Effector memory CD4-positive, alpha-beta T cell (primary cell): Measurements from ENCODE around the gene ZNF511.
A peak's percentile ranks its signal among the peaks of the same experiment; 100 is the strongest.

ENCODE experiments used
- DNase-seq, 3 donors: peaks; one replicate each; pipeline ENCODE4 v3.0.0-alpha.2; 2020
- H3K27ac ChIP-seq: 2 replicates; pipeline ENCODE4 v1.7.0; 2013; ENCODE audit warnings: mild to moderate bottlenecking, low read length, moderate library complexity; ENCODE audit not compliant: insufficient read depth, poor library complexity, severe bottlenecking
- H3K27me3 ChIP-seq: replicated peaks from 2 replicates; pipeline ENCODE4 v1.7.0; 2013; ENCODE audit warnings: mild to moderate bottlenecking, low read length; ENCODE audit not compliant: insufficient read depth, control insufficient read depth, poor library complexity, severe bottlenecking
- H3K36me3 ChIP-seq: 2 replicates; pipeline ENCODE4 v1.7.0; 2013; ENCODE audit warnings: mild to moderate bottlenecking, low read length, moderate library complexity; ENCODE audit not compliant: control insufficient read depth, insufficient read depth
- H3K4me1 ChIP-seq: 2 replicates; pipeline ENCODE4 v1.7.0; 2013; ENCODE audit warnings: low read length, mild to moderate bottlenecking; ENCODE audit not compliant: control insufficient read depth, insufficient read depth, poor library complexity, severe bottlenecking
- H3K4me3 ChIP-seq: 2 replicates; pipeline ENCODE4 v1.7.0; 2013; ENCODE audit warnings: low read length, low read depth, mild to moderate bottlenecking; ENCODE audit not compliant: insufficient read depth, poor library complexity, severe bottlenecking
- H3K9me3 ChIP-seq: 2 replicates; pipeline ENCODE4 v1.7.0; 2013; ENCODE audit warnings: mild to moderate bottlenecking, low read length, moderate library complexity; ENCODE audit not compliant: control insufficient read depth

Gene ZNF511

DNA sequence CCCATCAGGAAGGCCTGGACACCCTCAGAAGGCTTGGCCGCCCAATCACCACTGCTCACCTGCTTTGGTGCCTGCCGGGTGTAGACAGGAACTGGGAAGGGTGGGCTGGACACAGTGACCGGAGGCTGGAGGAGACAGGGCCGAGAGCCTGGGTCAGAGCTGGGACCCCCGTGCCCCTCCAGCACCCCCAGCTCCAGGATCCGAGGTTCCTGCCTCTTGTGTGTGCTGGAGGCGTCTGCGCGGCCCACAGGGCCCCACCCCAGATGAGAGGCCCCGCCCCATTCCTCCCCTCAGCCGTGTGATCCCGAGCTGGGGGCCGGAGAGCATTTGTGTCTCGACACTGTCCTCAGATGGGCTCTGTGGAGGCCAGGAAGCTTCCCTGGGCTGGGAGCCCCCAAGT, 41.4 kb upstream of the ZNF511 start:
- H3K27ac ChIP-seq: peak overlapping the region; percentile 11
- no peaks in the 10 kb centered on the region for H3K27me3 ChIP-seq
- H3K9me3 ChIP-seq: no peaks in the 10 kb centered on the region
- peaks cover 27% of the 10 kb centered on the region for H3K4me1 ChIP-seq
- DNase-seq: no peak
- H3K36me3 ChIP-seq: peaks cover 67% of the 10 kb centered on the region
- no peak overlapping the region for H3K4me3 ChIP-seq

DNA sequence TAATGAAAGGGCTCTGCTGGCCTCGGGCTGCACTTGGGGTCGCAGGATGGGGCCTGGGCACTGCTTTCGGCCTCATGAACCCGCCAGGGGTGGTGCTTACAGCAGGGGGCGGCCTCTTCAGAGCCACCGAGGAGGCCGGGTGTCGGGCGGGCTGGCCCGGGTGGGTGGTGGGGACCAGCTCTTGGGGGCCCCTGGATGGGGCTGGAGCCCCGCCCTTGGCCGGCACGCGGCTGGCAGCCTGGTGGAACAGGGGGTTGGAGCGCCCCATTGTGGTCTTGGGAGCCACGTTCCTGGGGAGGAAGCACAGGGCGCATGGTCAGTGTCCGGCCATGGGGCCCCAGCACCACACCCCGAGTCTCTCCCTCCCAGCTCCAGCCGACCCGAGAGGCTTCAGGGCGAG, 40.9 kb upstream of the ZNF511 start:
- H3K9me3 ChIP-seq: no peaks in the 10 kb centered on the region
- H3K4me3 ChIP-seq: no peak overlapping the region
- no peak overlapping the region for H3K27ac ChIP-seq
- H3K27me3 ChIP-seq: no peaks in the 10 kb centered on the region
- DNase-seq: no peak
- peaks cover 68% of the 10 kb centered on the region for H3K36me3 ChIP-seq
- H3K4me1 ChIP-seq: peaks cover 21% of the 10 kb centered on the region

DNA sequence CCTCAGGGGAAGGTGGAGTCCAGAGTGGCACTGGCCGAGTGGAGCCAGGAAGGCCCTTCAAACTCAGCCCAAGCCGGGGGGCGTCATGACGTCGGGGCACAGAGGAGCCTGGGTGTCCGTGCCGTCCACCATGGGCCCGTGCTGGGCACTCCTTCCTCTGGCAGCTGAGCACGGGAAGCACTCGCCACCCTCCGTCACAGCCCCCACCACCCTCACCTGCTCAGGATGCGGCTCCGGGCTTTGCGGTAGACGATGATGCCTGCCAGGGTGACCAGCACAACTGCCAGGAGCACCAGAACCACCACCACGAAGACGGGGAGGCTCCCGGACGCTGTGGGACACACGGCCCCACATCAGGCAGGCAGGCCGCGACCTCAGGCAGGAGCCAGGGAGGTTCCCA, 40.2 kb upstream of the ZNF511 start:
- H3K9me3 ChIP-seq: no peaks in the 10 kb centered on the region
- H3K27me3 ChIP-seq: no peaks in the 10 kb centered on the region
- no peak overlapping the region for H3K4me3 ChIP-seq
- DNase-seq: no peak
- peaks cover 69% of the 10 kb centered on the region for H3K36me3 ChIP-seq
- no peak overlapping the region for H3K27ac ChIP-seq
- peaks cover 16% of the 10 kb centered on the region for H3K4me1 ChIP-seq

DNA sequence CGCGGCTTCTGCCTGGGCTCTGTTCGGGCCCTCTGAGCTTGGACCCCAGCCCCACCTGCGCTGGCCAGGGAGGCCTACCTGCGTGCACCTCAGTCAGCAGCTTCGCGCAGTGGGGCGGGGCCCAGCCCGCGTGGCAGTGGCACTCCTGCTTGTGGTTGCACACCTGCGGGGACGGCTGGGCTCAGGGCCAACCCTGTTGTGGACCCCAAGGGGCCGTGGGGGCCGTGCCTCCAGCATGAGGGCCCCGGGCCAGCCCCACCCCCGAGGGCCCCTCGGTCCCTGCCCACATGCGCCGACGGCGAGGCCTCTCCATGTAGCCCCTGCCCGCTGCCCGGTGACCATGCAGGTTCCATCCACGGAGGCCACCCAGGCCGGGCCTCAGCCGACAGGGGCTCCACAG, 39.3 kb upstream of the ZNF511 start:
- Histone ChIP-seq H3K4me1 (peaks cover 14% of the 10 kb centered on the region), H3K4me3 (no peak overlapping the region), H3K27ac (no peak overlapping the region), H3K27me3 (no peaks in the 10 kb centered on the region), H3K36me3 (peaks cover 74% of the 10 kb centered on the region), H3K9me3 (no peaks in the 10 kb centered on the region)
- no peak for DNase-seq

DNA sequence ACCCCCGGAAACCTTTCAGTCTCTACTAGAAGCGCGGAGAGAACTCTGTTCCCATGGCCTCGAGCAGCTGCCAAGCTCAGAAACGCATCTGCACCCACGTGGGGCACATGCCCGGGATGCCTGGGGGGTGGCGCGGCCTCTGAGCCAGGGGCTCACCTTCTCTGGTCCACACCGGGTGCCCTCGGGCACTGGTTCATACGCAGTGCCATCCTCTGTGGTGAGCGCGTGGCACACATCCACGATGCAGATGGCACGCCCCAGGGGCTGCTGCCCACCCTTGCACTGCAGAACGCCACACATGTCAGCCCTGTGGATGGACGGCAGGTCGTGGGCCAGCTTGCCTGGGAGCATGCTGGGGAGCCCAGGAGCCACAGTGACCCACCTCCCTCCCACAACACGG, 38.5 kb upstream of the ZNF511 start:
- H3K9me3 ChIP-seq: no peaks in the 10 kb centered on the region
- peaks cover 17% of the 10 kb centered on the region for H3K4me1 ChIP-seq
- H3K4me3 ChIP-seq: no peak overlapping the region
- no peak for DNase-seq
- H3K36me3 ChIP-seq: peaks cover 74% of the 10 kb centered on the region
- H3K27me3 ChIP-seq: no peaks in the 10 kb centered on the region
- H3K27ac ChIP-seq: no peak overlapping the region

DNA sequence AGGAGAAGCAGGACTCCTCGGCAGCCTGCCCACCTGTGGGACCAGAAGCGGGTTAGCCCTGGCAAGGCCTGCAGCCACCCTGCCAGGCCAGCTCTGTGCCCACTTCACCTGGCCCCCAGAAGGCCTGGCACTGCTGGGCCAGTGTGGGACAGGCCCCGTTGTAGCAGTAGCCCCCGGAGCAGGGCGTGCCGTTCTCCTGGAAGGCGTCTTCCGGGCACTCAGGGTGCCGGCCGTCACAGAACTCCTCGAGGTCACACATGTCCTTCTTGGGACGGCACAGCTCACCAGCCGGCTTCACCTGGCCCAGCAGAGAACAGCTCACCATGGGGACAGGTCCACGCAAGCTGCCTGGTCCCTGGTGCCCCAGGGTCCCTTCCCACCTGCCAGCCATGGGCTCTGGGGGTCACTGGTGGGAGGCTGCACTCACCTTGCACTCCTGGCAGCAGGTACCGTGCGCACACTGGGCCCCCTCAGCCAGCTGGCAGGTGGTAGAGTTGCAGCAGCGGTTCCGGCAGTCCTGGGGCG, 37.9 kb upstream of the ZNF511 start:
- H3K4me1 ChIP-seq: peaks cover 19% of the 10 kb centered on the region
- H3K27me3 ChIP-seq: no peaks in the 10 kb centered on the region
- H3K9me3 ChIP-seq: no peaks in the 10 kb centered on the region
- peaks cover 74% of the 10 kb centered on the region for H3K36me3 ChIP-seq
- H3K27ac ChIP-seq: no peak overlapping the region
- no peak overlapping the region for H3K4me3 ChIP-seq
- no peak for DNase-seq

DNA sequence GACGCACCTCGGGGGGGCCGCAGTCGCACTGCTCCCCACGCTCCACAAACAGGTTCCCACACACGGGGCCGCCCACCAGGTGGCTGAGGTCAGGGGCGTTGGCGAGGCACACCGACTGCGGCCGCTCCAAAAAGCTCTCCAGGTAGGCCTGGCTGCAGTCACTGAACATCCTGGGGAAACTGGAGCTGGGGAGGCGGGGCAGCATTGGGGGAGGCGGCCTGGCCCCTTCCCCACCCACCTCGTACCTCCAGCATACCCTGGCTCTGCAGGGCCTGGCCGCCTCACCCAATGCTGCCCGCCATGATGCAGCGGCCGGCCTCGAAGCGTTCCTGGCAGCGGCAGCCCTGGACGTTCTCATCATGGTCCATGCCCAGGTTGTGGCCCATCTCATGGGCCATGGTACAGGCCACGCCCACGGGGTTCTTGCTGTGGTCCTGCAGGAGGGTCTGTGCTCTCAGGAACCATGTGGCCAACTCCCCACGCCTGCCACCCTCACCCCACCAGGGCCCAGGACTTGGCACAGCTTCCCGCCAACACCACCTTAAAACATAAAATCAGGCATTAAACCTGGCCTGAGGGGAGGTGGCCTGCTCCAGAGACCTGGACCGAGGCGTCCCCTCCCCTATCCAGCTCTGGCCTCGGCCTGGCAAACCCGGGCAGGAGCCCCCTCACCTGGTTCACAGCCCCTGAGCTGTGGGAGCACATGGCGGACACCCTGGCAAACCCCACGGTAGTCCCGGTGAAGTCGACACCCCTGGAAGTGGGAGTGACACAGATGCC, 37.0 kb upstream of the ZNF511 start:
- Histone ChIP-seq H3K4me1 (peaks cover 24% of the 10 kb centered on the region), H3K27ac (no peak overlapping the region), H3K36me3 (peaks cover 71% of the 10 kb centered on the region), H3K4me3 (no peak overlapping the region), H3K27me3 (no peaks in the 10 kb centered on the region), H3K9me3 (no peaks in the 10 kb centered on the region)
- DNase-seq: no peak

DNA sequence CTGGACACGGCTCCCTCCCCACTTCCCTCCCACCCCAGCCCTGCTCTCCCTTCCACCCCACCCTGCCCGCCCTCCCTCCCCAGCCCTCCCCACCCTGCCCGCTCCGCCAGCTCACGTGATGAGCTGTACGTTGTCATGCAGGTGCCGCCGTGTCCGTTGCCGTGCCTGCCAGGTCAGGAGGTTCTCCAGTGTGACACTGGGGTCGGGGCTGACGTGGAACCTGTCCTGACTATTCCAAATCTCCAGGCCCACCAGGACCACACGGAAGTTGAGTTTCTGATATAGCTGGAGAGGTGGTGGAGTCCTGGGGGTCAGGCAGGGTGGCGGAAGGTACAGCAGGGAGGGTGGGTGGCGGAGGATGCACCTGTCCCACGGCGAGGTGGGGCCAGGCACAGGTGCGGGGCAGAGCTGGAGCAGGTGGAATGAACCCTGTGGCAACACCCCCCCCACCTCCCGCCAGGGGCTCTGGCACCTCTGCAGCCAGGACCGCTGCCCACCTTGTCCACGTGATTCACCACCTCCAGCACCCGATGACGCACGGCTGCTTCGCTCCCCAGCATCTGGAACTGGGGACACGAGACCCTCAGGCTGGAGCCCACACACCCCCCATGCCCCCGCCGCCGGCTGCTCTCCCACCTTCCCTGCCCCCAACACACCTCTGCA, 36.3 kb upstream of the ZNF511 start:
- H3K4me1 ChIP-seq: peaks cover 32% of the 10 kb centered on the region
- no peak overlapping the region for H3K27ac ChIP-seq
- H3K36me3 ChIP-seq: peaks cover 64% of the 10 kb centered on the region
- no peak overlapping the region for H3K4me3 ChIP-seq
- no peak for DNase-seq
- H3K9me3 ChIP-seq: no peaks in the 10 kb centered on the region
- no peaks in the 10 kb centered on the region for H3K27me3 ChIP-seq

DNA sequence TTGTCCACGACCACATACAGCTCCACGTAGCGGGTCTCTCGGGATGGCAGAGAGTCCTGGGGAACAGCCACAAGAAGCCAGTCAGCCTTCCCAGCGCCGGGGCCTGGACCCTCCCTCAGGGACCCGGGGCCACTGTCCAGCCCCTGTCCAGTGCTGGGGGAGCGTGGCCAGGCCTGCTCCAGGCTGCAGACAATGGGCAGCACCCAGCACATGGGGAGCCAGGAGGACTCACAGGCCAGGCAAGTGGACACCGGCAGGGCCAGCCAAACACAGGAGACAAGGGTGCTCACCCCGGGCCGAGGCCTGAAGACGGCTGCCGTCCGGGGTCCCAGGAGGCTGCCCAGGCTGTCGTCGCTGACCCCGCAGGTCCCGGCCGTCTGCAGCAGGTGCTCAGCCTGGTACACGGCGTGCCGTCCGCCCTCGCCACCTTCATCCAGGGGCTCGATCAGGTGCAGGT, 35.7 kb upstream of the ZNF511 start:
- H3K27me3 ChIP-seq: no peaks in the 10 kb centered on the region
- peaks cover 37% of the 10 kb centered on the region for H3K4me1 ChIP-seq
- peak overlapping the region; percentile 63 for H3K27ac ChIP-seq
- no peak overlapping the region for H3K4me3 ChIP-seq
- peaks cover 58% of the 10 kb centered on the region for H3K36me3 ChIP-seq
- H3K9me3 ChIP-seq: no peaks in the 10 kb centered on the region
- no peak for DNase-seq

DNA sequence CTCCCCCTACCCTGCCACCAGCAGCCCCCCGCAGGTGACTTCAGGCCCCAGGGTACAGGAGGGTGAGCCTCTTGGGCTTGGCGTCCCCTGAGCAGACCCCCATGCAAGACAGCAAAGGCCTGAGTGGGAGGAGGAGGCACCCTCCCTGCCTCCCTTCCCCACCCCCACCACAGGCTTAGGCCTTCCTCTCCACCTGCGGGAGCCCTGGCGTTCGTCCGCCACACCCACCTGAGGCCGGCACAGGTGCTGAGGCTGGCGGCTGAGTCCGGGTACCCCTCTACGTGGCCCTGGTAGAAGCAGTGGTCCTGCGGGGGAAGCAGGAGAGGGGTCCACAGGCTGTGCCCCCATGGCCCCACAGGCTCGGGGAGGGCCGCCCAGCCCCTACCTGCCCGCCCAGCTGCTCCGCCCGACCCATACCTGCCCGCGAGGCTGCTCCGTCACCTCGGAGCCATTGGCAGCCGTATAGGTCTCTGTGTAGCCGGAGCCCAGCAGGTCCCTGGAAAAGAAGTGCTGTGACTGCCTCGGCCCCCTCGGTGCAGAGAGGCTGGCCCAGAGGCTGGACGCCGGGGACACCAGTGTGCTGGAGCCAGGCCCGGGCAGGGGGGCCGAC, 35.1 kb upstream of the ZNF511 start:
- H3K4me3 ChIP-seq: no peak overlapping the region
- no peaks in the 10 kb centered on the region for H3K9me3 ChIP-seq
- peaks cover 52% of the 10 kb centered on the region for H3K36me3 ChIP-seq
- H3K27ac ChIP-seq: peak overlapping the region; percentile 63
- no peak for DNase-seq
- H3K27me3 ChIP-seq: no peaks in the 10 kb centered on the region
- peaks cover 44% of the 10 kb centered on the region for H3K4me1 ChIP-seq
